ENCODE measurements around the gene AUTS2.

DNA sequence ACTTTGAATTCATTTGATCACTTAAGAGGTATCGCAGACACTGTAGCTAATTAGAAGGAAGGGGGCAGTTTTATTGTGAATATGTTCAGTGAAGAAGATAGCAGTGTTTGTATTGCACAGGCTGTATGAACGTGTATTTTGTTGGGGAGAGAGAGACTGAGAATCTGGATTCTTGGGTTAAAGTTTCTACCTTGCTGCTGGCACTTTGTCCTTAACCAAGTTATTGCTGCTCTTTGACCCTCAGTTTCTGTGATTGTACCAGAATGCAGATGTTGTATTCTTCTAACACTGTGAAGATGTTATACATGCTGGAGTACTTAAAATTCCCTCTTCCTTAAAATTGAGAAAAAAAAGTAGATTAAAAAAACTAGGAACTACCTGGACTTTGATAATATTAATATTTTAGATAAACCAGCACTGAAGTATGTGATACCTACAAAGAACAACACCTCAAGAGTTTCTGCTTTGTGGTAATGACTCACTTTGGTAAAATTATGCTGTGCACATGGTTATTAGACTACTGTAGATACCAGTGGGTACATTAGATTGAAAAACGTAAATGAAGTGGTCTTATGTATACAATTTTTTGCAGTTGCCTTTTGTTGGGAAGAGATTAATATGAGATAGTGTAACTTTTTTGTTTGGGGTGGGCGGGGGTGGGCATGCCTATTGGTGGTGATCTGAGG, 321.3 kb downstream of the AUTS2 start:
- no peak for TF ChIP-seq ZBTB7A (tag by site-specific recombination; IDR thresholded peaks at IDR 0.05; ENCODE audit: low read depth)
- TF ChIP-seq ZNF292 (tag by site-specific recombination; IDR thresholded peaks at IDR 0.05; ENCODE audit: borderline replicate concordance, low read depth): no peak
- TF ChIP-seq, protein P1, sequence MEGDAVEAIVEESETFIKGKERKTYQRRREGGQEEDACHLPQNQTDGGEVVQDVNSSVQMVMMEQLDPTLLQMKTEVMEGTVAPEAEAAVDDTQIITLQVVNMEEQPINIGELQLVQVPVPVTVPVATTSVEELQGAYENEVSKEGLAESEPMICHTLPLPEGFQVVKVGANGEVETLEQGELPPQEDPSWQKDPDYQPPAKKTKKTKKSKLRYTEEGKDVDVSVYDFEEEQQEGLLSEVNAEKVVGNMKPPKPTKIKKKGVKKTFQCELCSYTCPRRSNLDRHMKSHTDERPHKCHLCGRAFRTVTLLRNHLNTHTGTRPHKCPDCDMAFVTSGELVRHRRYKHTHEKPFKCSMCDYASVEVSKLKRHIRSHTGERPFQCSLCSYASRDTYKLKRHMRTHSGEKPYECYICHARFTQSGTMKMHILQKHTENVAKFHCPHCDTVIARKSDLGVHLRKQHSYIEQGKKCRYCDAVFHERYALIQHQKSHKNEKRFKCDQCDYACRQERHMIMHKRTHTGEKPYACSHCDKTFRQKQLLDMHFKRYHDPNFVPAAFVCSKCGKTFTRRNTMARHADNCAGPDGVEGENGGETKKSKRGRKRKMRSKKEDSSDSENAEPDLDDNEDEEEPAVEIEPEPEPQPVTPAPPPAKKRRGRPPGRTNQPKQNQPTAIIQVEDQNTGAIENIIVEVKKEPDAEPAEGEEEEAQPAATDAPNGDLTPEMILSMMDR (tag by site-specific recombination; IDR thresholded peaks at IDR 0.05): no peak
- no peak for TF ChIP-seq ZNF660 (tag by site-specific recombination; IDR thresholded peaks at IDR 0.05)
- TF ChIP-seq, protein P2, sequence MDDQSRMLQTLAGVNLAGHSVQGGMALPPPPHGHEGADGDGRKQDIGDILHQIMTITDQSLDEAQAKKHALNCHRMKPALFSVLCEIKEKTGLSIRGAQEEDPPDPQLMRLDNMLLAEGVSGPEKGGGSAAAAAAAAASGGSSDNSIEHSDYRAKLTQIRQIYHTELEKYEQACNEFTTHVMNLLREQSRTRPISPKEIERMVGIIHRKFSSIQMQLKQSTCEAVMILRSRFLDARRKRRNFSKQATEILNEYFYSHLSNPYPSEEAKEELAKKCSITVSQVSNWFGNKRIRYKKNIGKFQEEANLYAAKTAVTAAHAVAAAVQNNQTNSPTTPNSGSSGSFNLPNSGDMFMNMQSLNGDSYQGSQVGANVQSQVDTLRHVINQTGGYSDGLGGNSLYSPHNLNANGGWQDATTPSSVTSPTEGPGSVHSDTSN (CRISPR knock-in tag; IDR thresholded peaks at IDR 0.05): no peak
- no peak for TF ChIP-seq ZNF23 (tag by site-specific recombination; IDR thresholded peaks at IDR 0.05; ENCODE audit: borderline replicate concordance)
- TF ChIP-seq, protein P3, sequence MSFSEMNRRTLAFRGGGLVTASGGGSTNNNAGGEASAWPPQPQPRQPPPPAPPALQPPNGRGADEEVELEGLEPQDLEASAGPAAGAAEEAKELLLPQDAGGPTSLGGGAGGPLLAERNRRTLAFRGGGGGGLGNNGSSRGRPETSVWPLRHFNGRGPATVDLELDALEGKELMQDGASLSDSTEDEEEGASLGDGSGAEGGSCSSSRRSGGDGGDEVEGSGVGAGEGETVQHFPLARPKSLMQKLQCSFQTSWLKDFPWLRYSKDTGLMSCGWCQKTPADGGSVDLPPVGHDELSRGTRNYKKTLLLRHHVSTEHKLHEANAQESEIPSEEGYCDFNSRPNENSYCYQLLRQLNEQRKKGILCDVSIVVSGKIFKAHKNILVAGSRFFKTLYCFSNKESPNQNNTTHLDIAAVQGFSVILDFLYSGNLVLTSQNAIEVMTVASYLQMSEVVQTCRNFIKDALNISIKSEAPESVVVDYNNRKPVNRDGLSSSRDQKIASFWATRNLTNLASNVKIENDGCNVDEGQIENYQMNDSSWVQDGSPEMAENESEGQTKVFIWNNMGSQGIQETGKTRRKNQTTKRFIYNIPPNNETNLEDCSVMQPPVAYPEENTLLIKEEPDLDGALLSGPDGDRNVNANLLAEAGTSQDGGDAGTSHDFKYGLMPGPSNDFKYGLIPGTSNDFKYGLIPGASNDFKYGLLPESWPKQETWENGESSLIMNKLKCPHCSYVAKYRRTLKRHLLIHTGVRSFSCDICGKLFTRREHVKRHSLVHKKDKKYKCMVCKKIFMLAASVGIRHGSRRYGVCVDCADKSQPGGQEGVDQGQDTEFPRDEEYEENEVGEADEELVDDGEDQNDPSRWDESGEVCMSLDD (tag by site-specific recombination; IDR thresholded peaks at IDR 0.05): no peak
- TF ChIP-seq, protein P4, sequence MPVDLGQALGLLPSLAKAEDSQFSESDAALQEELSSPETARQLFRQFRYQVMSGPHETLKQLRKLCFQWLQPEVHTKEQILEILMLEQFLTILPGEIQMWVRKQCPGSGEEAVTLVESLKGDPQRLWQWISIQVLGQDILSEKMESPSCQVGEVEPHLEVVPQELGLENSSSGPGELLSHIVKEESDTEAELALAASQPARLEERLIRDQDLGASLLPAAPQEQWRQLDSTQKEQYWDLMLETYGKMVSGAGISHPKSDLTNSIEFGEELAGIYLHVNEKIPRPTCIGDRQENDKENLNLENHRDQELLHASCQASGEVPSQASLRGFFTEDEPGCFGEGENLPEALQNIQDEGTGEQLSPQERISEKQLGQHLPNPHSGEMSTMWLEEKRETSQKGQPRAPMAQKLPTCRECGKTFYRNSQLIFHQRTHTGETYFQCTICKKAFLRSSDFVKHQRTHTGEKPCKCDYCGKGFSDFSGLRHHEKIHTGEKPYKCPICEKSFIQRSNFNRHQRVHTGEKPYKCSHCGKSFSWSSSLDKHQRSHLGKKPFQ (tag by site-specific recombination; IDR thresholded peaks at IDR 0.05): no peak
- TF ChIP-seq ZNF416 (tag by site-specific recombination; IDR thresholded peaks at IDR 0.05): no peak
- TF ChIP-seq MYNN (tag by site-specific recombination; IDR thresholded peaks at IDR 0.05; ENCODE audit: borderline replicate concordance): no peak
- TF ChIP-seq SP2 (tag by site-specific recombination; IDR thresholded peaks at IDR 0.05): no peak
- TF ChIP-seq, protein P5, sequence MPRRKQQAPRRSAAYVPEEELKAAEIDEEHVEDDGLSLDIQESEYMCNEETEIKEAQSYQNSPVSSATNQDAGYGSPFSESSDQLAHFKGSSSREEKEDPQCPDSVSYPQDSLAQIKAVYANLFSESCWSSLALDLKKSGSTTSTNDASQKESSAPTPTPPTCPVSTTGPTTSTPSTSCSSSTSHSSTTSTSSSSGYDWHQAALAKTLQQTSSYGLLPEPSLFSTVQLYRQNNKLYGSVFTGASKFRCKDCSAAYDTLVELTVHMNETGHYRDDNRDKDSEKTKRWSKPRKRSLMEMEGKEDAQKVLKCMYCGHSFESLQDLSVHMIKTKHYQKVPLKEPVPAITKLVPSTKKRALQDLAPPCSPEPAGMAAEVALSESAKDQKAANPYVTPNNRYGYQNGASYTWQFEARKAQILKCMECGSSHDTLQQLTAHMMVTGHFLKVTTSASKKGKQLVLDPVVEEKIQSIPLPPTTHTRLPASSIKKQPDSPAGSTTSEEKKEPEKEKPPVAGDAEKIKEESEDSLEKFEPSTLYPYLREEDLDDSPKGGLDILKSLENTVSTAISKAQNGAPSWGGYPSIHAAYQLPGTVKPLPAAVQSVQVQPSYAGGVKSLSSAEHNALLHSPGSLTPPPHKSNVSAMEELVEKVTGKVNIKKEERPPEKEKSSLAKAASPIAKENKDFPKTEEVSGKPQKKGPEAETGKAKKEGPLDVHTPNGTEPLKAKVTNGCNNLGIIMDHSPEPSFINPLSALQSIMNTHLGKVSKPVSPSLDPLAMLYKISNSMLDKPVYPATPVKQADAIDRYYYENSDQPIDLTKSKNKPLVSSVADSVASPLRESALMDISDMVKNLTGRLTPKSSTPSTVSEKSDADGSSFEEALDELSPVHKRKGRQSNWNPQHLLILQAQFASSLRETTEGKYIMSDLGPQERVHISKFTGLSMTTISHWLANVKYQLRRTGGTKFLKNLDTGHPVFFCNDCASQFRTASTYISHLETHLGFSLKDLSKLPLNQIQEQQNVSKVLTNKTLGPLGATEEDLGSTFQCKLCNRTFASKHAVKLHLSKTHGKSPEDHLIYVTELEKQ (tag by site-specific recombination; IDR thresholded peaks at IDR 0.05; ENCODE audit: borderline replicate concordance): no peak
- TF ChIP-seq KLF10 (tag by site-specific recombination; IDR thresholded peaks at IDR 0.05): no peak
